Loucy (cell line): Measurements from ENCODE around the gene RRP8.

Source experiments
- H2AFZ ChIP-seq: fragments of 200-600 bp; sonication (generic); 2 replicates; pipeline ENCODE4 v1.6.0; 2016; ENCODE audit warnings: antibody characterized with exemption, mild to moderate bottlenecking, low read length, moderate library complexity
- H3F3A ChIP-seq: fragments of 200-600 bp; 2 replicates; pipeline ENCODE4 v1.6.0; 2016; ENCODE audit warnings: antibody characterized with exemption, low read depth, mild to moderate bottlenecking
- H3K27me3 ChIP-seq: fragments of 200-600 bp; sonication (generic); 2 replicates; pipeline ENCODE4 v1.6.1; 2014; ENCODE audit warnings: low read length, mild to moderate bottlenecking; ENCODE audit not compliant: insufficient read depth, poor library complexity, severe bottlenecking
- H3K36me3 ChIP-seq: fragments of 200-600 bp; sonication (generic); 2 replicates; pipeline ENCODE4 v1.6.1; 2016; ENCODE audit warnings: low read length; ENCODE audit not compliant: insufficient read depth
- H3K4me1 ChIP-seq: fragments of 200-600 bp; sonication (generic); 2 replicates; pipeline ENCODE4 v1.5.1; 2014; ENCODE audit warnings: low read length, mild to moderate bottlenecking; ENCODE audit not compliant: insufficient read depth, poor library complexity, severe bottlenecking
- H3K4me2 ChIP-seq: fragments of 200-600 bp; sonication (generic); 2 replicates; pipeline ENCODE4 v1.6.0; 2014; ENCODE audit warnings: antibody characterized with exemption, low read length, low read depth, mild to moderate bottlenecking; ENCODE audit not compliant: poor library complexity, severe bottlenecking
- H3K4me3 ChIP-seq: fragments of 200-600 bp; sonication (generic); 2 replicates; pipeline ENCODE4 v1.5.1; 2014; ENCODE audit warnings: low read length, mild to moderate bottlenecking, mixed read lengths; ENCODE audit not compliant: poor library complexity, severe bottlenecking
- H3K79me2 ChIP-seq: fragments of 200-600 bp; sonication (generic); 2 replicates; pipeline ENCODE4 v1.6.1; 2014; ENCODE audit warnings: low read length; ENCODE audit not compliant: insufficient read depth
- H3K9ac ChIP-seq: fragments of 200-600 bp; sonication (generic); 2 replicates; pipeline ENCODE4 v1.6.0; 2014; ENCODE audit warnings: mild to moderate bottlenecking, low read depth, low read length, moderate library complexity; ENCODE audit not compliant: poor library complexity, severe bottlenecking
- H3K9me2 ChIP-seq: fragments of 200-600 bp; sonication (generic); replicated peaks from 2 replicates; pipeline ENCODE4 v1.6.1; 2016; ENCODE audit warnings: low read depth, low read length, mixed read lengths
- H3K9me3 ChIP-seq: fragments of 200-600 bp; sonication (generic); 2 replicates; pipeline ENCODE4 v1.6.1; 2014; ENCODE audit warnings: mild to moderate bottlenecking, antibody characterized with exemption, low read length, low read depth; ENCODE audit not compliant: insufficient read depth
- H4K20me1 ChIP-seq: fragments of 200-600 bp; sonication (generic); 2 replicates; pipeline ENCODE4 v1.6.0; 2014; ENCODE audit warnings: antibody characterized with exemption, low read length, mild to moderate bottlenecking; ENCODE audit not compliant: insufficient read depth, poor library complexity, severe bottlenecking
- CTCF ChIP-seq: fragments of 200-600 bp; sonication (generic); conservative IDR thresholded peaks from 2 replicates; pipeline ENCODE4 v1.5.1; 2014; ENCODE audit warnings: mild to moderate bottlenecking, antibody characterized with exemption, low read length
- EZH2phosphoT487 ChIP-seq: fragments of 200-600 bp; IDR thresholded peaks from 2 replicates; pipeline ENCODE4 v1.6.1; 2018; ENCODE audit warnings: antibody characterized with exemption, mild to moderate bottlenecking, moderate library complexity, borderline replicate concordance

Gene RRP8

GRCh38 chr11:6565988-6566703 is 37.3 kb downstream of the RRP8 start:
- Histone ChIP-seq H3K4me1 (no peaks in the 10 kb centered on the region), H2AFZ (no peak overlapping the region), H3K4me3 (no peak overlapping the region), H3K27me3 (no peaks in the 10 kb centered on the region), H3K9ac (no peak overlapping the region), H3K9me3 (no peaks in the 10 kb centered on the region), H3K79me2 (no peaks in the 10 kb centered on the region), H4K20me1 (no peaks in the 10 kb centered on the region), H3F3A (no peaks in the 10 kb centered on the region), H3K36me3 (no peaks in the 10 kb centered on the region), H3K4me2 (no peak overlapping the region), H3K9me2 (no peaks in the 10 kb centered on the region)
- no peak for TF ChIP-seq CTCF

- no peaks in the 10 kb centered on the region for H3K36me3 ChIP-seq
- H3K9me3 ChIP-seq, result no peaks in the 10 kb centered on the region
- no peaks in the 10 kb centered on the region for H3K79me2 ChIP-seq
- no peak overlapping the region for H3K9ac ChIP-seq
- no peaks in the 10 kb centered on the region for H3K27me3 ChIP-seq
- H3K4me2 ChIP-seq, result no peak overlapping the region
- no peaks in the 10 kb centered on the region for H4K20me1 ChIP-seq
- no peak overlapping the region for H3K4me3 ChIP-seq
- no peaks in the 10 kb centered on the region for H3K9me2 ChIP-seq
- H3K4me1 ChIP-seq, result no peaks in the 10 kb centered on the region
- H3F3A ChIP-seq, result no peaks in the 10 kb centered on the region
- H2AFZ ChIP-seq, result no peak overlapping the region
- TF ChIP-seq EZH2phosphoT487 (no peak), CTCF (no peak)
Observed at GRCh38 chr11:6565325-6565724, 38.1 kb downstream of the RRP8 start.

GRCh38 chr11:6563667-6564066 is 39.7 kb downstream of the RRP8 start:
- no peak overlapping the region for H3K9ac ChIP-seq
- no peaks in the 10 kb centered on the region for H4K20me1 ChIP-seq
- no peaks in the 10 kb centered on the region for H3F3A ChIP-seq
- no peak overlapping the region for H3K4me3 ChIP-seq
- TF ChIP-seq EZH2phosphoT487 (no peak), CTCF (no peak)
- no peaks in the 10 kb centered on the region for H3K27me3 ChIP-seq
- no peaks in the 10 kb centered on the region for H3K36me3 ChIP-seq
- H3K79me2 ChIP-seq, result no peaks in the 10 kb centered on the region
- no peaks in the 10 kb centered on the region for H3K9me3 ChIP-seq
- no peaks in the 10 kb centered on the region for H3K4me1 ChIP-seq
- H3K4me2 ChIP-seq, result no peak overlapping the region
- H2AFZ ChIP-seq, result no peak overlapping the region
- no peaks in the 10 kb centered on the region for H3K9me2 ChIP-seq
